Kidney epithelial cell (primary cell): ENCODE measurements around the gene RET. TPM values are rescaled to one million over a fixed set of nuclear protein-coding genes. Genes with fewer than 3 reads are reported as not detected.

Source experiments
- DNase-seq: peaks from one replicate; pipeline ENCODE4 v3.0.0-alpha.2; 2010; ENCODE audit warnings: low read depth
- H3K27me3 ChIP-seq: 2 replicates; pipeline ENCODE4 v1.6.0; 2011; ENCODE audit warnings: low read length; ENCODE audit not compliant: control insufficient read depth, insufficient read depth
- H3K36me3 ChIP-seq: 2 replicates; pipeline ENCODE4 v1.5.1; 2011; ENCODE audit warnings: low read length; ENCODE audit not compliant: control insufficient read depth, insufficient read depth
- H3K4me3 ChIP-seq: 2 replicates; pipeline ENCODE4 v1.5.1; 2011; ENCODE audit warnings: low read depth, mild to moderate bottlenecking, control low read depth, low read length
- total RNA-seq: library from RNA; depleted of rRNA; stranded (reverse); fragments of >200 nt; gene quantifications from 2 replicates; pipeline ENCODE4 v1.2.3, GENCODE V29; 2015
- TF ChIP-seq, protein P1 (sequence below): IDR thresholded peaks from 2 replicates; pipeline ENCODE4 v1.5.1; 2011; ENCODE audit warnings: mild to moderate bottlenecking, moderate library complexity, low read length, control low read depth, inconsistent platforms; ENCODE audit not compliant: insufficient read depth, poor library complexity, severe bottlenecking

The RET gene
- total RNA-seq, 1 donor from 2014 or later, result 3.7 TPM

DNA sequence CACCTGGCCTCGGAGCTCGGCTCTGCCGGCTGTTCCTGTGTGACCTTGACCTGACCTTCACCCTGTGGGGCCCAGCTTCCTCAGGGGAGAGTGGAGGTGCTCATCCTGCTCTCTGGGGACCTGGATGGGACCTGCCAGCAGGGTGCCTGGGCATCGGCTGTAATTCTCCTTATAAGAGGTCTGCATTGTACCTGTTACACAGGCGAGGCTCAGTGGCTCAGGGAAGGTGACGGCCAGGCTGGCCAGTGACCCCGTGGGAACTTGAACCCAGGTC is 29.0 kb downstream of the RET start:
- peaks cover 17% of the 10 kb centered on the region for H3K27me3 ChIP-seq
- no peaks in the 10 kb centered on the region for H3K36me3 ChIP-seq
- TF ChIP-seq, protein P1, sequence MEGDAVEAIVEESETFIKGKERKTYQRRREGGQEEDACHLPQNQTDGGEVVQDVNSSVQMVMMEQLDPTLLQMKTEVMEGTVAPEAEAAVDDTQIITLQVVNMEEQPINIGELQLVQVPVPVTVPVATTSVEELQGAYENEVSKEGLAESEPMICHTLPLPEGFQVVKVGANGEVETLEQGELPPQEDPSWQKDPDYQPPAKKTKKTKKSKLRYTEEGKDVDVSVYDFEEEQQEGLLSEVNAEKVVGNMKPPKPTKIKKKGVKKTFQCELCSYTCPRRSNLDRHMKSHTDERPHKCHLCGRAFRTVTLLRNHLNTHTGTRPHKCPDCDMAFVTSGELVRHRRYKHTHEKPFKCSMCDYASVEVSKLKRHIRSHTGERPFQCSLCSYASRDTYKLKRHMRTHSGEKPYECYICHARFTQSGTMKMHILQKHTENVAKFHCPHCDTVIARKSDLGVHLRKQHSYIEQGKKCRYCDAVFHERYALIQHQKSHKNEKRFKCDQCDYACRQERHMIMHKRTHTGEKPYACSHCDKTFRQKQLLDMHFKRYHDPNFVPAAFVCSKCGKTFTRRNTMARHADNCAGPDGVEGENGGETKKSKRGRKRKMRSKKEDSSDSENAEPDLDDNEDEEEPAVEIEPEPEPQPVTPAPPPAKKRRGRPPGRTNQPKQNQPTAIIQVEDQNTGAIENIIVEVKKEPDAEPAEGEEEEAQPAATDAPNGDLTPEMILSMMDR, result no peak
- H3K4me3 ChIP-seq, result no peak overlapping the region
- no peak for DNase-seq

DNA sequence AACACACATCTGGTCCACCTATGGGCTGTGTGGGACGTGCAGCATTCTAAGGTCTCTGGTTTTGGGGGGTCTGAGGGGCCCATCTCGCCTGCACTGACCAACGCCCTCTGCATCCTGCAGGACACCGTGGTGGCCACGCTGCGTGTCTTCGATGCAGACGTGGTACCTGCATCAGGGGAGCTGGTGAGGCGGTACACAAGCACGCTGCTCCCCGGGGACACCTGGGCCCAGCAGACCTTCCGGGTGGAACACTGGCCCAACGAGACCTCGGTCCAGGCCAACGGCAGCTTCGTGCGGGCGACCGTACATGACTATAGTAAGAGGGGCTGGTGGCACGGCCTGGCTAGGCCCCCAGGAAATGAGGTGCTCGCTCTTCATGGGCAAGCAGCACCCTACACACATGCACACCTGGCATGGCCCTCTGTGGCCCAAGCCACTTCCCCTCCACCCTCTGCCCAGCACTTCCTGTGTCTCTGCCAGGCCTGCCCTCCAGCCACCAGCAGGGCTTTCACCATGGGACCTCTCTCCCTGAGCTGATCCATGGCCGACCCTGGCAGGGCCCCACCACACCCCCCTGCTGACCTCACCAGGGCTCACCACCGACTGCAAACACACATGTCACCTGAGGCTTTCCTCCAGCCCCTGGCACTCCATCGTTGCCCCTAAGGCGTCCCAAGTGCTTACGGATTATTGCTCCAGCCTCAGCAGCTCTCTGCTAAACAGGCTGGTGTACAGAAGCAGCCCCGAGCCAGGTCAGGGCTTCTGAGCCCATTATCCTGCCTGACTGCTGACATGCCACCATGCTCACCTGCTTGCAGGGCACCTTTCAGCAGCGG is 29.6 kb downstream of the RET start:
- Histone ChIP-seq H3K4me3 (no peak overlapping the region), H3K36me3 (no peaks in the 10 kb centered on the region), H3K27me3 (peaks cover 17% of the 10 kb centered on the region)
- DNase-seq, result no peak
- TF ChIP-seq, protein P1, result no peak

DNA sequence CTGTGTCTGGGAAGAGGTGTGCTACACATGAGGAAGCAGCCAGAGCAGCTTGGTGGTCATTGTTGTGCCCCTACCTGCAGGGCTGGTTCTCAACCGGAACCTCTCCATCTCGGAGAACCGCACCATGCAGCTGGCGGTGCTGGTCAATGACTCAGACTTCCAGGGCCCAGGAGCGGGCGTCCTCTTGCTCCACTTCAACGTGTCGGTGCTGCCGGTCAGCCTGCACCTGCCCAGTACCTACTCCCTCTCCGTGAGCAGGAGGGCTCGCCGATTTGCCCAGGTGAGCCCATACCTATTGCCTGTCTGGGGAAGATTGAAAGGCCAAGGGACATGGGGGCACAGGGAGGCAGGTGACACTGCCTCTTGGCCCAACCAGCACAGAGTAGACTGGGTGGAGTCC is 32.1 kb downstream of the RET start:
- no peak for DNase-seq
- peaks cover 10% of the 10 kb centered on the region for H3K27me3 ChIP-seq

DNA sequence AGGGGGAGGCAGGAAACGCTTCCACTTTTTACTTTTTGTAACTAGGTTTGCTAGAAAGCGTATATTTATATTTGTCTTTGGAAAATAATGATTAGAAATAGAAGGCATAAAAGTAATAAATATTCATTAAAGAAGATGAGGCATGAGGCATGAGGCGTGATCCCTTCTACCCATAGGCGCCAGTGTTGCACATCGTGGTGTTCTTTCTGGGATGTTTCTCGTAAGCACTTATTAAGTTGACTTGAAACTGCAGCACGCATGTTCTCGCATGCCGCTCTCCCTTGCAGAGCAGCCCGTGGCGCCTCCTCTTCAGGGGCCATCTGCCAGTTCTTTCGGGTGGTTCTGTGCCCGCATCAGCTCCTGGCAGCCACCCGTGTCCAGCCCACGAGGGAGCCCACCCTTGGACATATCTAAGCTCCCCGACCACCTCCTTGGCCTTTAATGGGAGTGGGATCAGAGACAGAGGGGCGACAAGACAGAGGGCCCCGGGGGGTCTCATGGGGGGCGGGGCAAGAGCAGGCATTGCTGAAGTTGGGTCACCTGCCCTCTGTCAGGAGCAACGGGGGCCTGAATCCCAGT is 32.9 kb downstream of the RET start:
- peaks cover 5% of the 10 kb centered on the region for H3K27me3 ChIP-seq
- no peak overlapping the region for H3K4me3 ChIP-seq
- no peak for DNase-seq
- no peaks in the 10 kb centered on the region for H3K36me3 ChIP-seq
- TF ChIP-seq, protein P1, result no peak

More for the DNA sequence above, 32.1 kb downstream of the RET start:
- Histone ChIP-seq H3K4me3 (no peak overlapping the region), H3K36me3 (no peaks in the 10 kb centered on the region)
- TF ChIP-seq, protein P1, result no peak

DNA sequence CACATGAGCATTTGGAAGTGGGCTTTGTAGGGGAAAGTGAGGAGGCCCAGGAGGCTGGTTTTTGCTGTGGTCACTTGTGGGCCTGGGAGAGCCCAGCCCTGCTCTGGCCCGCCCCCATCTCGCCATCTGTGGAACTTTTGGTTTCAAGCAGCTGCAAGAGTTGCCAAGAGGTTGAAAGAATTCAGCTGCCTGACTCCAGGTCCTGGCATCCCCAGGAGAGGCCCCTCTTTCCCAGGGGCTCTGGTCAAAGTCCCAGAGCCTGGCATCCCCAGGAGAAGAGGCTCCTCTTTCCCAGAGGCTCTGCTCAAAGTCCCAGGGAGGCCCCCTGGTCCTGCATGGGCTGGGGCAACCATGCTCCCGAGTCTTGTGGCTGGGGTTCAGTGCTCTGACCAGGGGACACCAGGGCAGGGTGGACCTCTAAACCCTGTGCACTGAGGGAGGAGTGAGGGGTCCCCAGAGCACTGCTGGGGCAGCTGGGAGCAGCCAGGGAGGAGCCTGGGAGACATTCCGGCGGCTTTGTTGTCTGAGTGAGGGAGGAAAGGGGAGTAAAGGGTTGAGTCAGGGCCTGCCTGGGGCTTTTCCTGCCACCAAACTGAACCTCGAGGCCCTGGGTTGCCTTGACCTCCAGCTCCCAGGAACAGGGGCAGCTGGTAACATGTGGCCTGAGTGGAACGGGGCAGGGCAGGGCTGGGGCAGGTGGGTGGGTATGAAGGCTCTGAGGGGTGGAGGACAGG is 33.6 kb downstream of the RET start:
- no peaks in the 10 kb centered on the region for H3K27me3 ChIP-seq
- H3K4me3 ChIP-seq, result no peak overlapping the region
- TF ChIP-seq, protein P1, result no peak
- no peak for DNase-seq
- H3K36me3 ChIP-seq, result no peaks in the 10 kb centered on the region

DNA sequence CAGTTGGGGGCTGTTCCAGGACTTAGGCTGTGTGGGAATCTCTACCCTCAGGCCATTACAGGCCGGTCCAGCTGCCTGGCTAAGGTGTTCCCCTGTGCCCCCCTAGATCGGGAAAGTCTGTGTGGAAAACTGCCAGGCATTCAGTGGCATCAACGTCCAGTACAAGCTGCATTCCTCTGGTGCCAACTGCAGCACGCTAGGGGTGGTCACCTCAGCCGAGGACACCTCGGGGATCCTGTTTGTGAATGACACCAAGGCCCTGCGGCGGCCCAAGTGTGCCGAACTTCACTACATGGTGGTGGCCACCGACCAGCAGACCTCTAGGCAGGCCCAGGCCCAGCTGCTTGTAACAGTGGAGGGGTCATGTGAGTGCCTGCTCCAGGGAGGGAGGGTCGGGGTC is 34.2 kb downstream of the RET start:
- TF ChIP-seq, protein P1, result no peak
- Histone ChIP-seq H3K27me3 (no peaks in the 10 kb centered on the region), H3K4me3 (no peak overlapping the region), H3K36me3 (no peaks in the 10 kb centered on the region)
- DNase-seq, result no peak
